DOHH2 (cell line): ENCODE measurements around the gene THAP4.

ENCODE experiments used
- CTCF ChIP-seq: fragments of 200-600 bp; sonication (generic); IDR thresholded peaks from one replicate; pipeline ENCODE4 v1.5.1; 2014; ENCODE audit warnings: antibody characterized with exemption, mild to moderate bottlenecking, low read depth, low read length; ENCODE audit not compliant: poor library complexity, severe bottlenecking
- EZH2phosphoT487 ChIP-seq: fragments of 200-600 bp; sonication (generic); IDR thresholded peaks from 2 replicates; pipeline ENCODE4 v1.6.1; 2017; ENCODE audit warnings: borderline replicate concordance, mild to moderate bottlenecking, antibody characterized with exemption, low read length, moderate library complexity, mixed read lengths

GRCh38 chr2:241680827-241681599, 44.1 kb upstream of the THAP4 start:
- TF ChIP-seq CTCF (no peak), EZH2phosphoT487 (no peak)
